GM19025 (cell line): ENCODE data around the gene ACP1.
"Not testable (repeated sequence)": the region's sequence is repeated elsewhere in the genome, so short reads cannot be mapped to it uniquely, and the experiment has no call there.

Experiments used
- ATAC-seq: cut with Tn5 transposase; IDR thresholded peaks from one replicate; pipeline ENCODE4 v1.9.1; 2021; ENCODE audit warnings: mild to moderate bottlenecking, low read depth, moderate library complexity; ENCODE audit not compliant: unreplicated experiment

The ACP1 gene

DNA sequence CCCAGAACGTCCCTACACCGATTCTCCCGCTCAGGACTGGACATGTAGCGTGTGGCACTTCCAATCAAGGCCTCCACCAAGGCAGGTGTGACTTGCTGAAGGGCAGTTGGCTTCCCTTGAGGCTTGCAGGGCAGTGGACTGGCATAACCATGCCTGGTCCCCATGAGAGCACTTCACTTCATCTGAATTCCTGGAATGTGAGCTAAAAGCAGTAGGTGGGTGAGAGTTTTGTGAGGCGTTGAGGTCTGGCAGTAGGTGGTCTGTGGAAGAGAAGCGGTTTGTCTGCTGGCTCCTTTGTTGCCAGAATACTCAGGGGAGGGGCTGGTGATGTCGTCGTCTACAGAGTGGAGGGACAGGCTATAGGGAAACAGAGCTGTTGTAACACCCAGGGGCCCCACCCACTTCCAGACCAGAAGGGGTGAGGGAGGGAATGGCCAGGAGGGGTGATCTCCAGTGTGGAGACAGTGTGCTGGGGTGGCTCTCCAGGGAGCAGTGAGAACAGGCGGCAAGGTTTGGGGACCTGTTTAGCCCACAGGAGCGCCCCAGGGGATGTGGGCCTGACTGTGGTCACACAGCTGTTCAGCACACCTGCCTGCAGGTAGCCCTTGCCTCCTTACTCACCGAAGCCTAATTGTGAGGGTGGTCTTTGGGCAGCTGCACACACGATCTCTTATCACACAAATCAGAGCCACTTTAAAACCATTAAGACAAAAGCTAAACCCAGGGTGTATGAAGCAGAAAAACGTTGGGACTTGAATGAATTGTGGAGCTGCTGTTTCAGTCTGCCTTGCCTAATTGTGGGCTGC lies 44.6 kb downstream of the ACP1 start:
- no peak for ATAC-seq

- no peak for ATAC-seq
Observed at GRCh38 chr2:309954-310510, 45.3 kb downstream of the ACP1 start.

DNA sequence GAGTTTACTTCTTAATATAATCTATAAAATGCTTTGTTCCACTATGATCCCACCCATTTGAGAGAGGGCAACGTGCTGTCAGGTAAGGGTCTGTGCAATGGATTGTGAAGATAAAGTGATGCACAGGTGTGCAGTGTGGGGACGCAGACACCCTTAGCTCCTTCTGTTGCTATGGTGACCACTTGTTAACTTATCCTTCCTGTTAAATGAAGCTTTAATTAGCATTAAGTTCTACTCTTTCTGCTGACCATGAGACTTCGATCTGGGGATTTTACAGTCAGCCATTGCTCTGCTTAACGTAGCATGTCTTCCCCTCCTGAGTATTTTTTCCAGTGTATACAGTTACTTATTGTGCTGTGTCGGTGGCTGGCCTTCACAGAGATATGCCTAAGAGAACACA lies 46.2 kb downstream of the ACP1 start:
- no peak for ATAC-seq

DNA sequence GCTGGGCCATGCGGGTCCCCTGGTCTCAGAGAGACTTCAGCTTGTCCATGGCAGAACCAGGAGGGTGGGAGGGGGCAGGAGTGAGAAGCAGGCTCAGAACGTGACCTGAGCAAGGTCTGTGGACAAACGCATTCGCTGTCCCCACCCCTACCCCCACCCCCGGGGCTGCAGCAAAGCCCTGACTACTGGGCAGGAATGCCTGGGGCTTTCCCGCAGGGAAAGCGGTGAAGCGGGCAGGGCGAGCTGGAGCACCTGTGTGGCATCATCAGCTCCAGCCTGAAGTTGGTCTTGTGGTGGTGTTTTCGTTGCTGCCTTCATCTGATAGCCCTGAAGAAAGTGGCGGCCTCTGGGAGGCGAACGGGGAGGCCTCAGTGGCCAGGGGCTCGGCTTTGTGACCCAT lies 49.2 kb downstream of the ACP1 start:
- no peak for ATAC-seq

GRCh38 chr2:314561-315336 lies 50.0 kb downstream of the ACP1 start:
- no peak for ATAC-seq

DNA sequence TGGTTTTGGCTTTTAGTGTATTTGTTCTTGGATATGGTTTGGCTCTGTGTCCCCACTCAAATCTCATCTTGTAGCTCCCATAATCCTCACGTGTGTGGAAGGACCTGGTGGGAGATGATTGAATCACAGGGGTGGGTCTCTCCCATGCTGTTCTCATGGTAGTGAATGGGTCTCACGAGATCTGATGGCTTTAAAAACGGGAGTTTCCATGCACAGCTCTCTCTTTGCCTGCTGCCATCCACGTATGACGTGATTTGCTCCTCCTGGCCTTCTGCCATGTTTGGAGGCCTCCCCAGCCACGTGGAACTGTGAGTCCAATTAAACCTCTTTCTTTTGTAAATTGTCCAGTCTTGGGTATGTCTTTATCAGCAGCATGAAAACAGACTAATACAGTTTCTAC lies 51.2 kb downstream of the ACP1 start:
- ATAC-seq = not testable (repeated sequence)

GRCh38 chr2:316381-316780 lies 51.6 kb downstream of the ACP1 start:
- no peak for ATAC-seq

- no peak for ATAC-seq
Observed at GRCh38 chr2:317501-318424, 53.0 kb downstream of the ACP1 start.

- ATAC-seq = no peak
Observed at GRCh38 chr2:319059-319600, 54.4 kb downstream of the ACP1 start.

- ATAC-seq = no peak
Observed at GRCh38 chr2:320561-320960, 55.8 kb downstream of the ACP1 start.

DNA sequence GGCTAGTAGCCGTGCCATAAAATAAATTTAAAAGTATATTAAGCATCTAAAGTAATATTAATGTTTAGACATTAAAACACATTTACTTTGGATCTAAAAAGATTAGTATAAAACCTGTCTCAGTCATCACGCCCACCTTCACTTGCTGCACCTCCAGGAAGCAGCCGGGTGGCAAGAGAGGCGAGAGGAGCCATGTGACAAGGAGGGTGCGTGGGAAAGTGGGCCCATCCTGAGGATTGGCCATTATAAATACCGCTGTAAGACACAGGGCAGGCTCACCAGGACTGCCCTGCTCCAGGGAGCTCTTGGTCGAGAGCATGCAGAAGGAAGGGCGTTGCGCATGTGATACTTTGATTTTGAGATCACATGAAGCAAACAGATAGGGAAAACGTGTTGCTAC lies 57.6 kb downstream of the ACP1 start:
- ATAC-seq = no peak

DNA sequence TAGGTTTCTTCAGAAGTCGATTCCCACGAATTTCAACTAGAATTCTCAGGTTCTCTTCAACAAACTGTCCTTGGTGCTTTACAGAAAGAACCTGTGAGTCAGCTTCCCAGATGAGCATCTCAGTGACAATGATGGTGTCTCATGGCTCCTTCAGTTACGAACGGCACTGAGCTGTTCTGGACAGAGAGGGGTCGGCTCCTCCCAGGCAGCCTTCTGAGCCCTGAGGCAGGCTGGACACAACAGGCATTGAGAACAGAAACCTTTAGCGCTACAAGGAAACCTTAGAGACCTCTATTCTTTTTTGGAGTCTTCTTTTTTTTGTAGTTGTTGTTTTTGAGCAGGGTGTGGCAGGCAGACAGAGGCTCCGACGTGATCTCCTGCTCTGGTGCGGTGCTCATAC lies 58.3 kb downstream of the ACP1 start:
- no peak for ATAC-seq
